HepG2 (cell line): Measurements from ENCODE around the gene GFRA4. TPM values are rescaled to one million over a fixed set of nuclear protein-coding genes. Genes with fewer than 3 reads are reported as not detected.

Experiments used
- ATAC-seq: fragments of 200-7000 bp; cut with Tn5 transposase; 3 replicates; pipeline ENCODE4 v1.9.1; 2020; ENCODE audit warnings: mild to moderate bottlenecking, moderate library complexity
- BruUV-seq: library from RNA; stranded (reverse); fragments of 400-500 nt; replicated peaks from 2 replicates; lab custom pipeline; 2021; lab: Mats Ljungman, UMichigan
- CTCF ChIA-PET: fragments of 300-600 bp; formaldehyde crosslinking; extraction: SDS; loops from one replicate; lab custom pipeline; 2021; ENCODE audit warnings: low total read pairs, inconsistent platforms, low intra/inter-chr PET ratio; lab: Yijun Ruan, JAX
- POLR2A ChIA-PET: fragments of 350-600 bp; sonication (Branson Sonifier 250); formaldehyde crosslinking; loops from one replicate; lab custom pipeline; 2020; ENCODE audit warnings: antibody characterized with exemption, inconsistent platforms; lab: Yijun Ruan, JAX
- DNase-seq: peaks from one replicate; pipeline ENCODE4 v3.0.0-alpha.2; 2015; ENCODE audit warnings: low spot score
- FAIRE-seq: peaks from 3 replicates; lab custom pipeline; 2011; peaks lifted over from hg19 to GRCh38; lab: Jason Lieb, UNC
- H2AFZ ChIP-seq: one replicate; pipeline ENCODE4 v1.6.1; 2011; ENCODE audit warnings: low read length, inconsistent platforms
- H3K27ac ChIP-seq: fragments of 300-600 bp; 3 replicates; pipeline ENCODE4 v1.8.0; 2011; ENCODE audit warnings: mixed run types, mild to moderate bottlenecking, mixed read lengths, low read length, inconsistent platforms; ENCODE audit not compliant: insufficient read depth; ENCODE audit errors: extremely low read length
- H3K27me3 ChIP-seq, 2 experiments: fragments of 200-600 bp in 1 of 2; 2 replicates in 1 of 2; 3 replicates in 1 of 2; pipeline versions ENCODE4 v1.6.0 to v1.8.0; 2011; ENCODE audit warnings: low read length in 2 of 2, mild to moderate bottlenecking in 2 of 2, moderate library complexity in 2 of 2, inconsistent platforms in 1 of 2; ENCODE audit not compliant: insufficient read depth in 2 of 2, control insufficient read depth in 1 of 2
- H3K36me3 ChIP-seq, 2 experiments: fragments of 200-600 bp in 1 of 2; replicated peaks in 1 of 2; 2 replicates in 1 of 2; 3 replicates in 1 of 2; pipeline versions ENCODE4 v1.5.1 to v1.8.0; 2011; ENCODE audit warnings: low read length in 2 of 2, inconsistent platforms in 1 of 2; ENCODE audit not compliant: insufficient read depth in 2 of 2, control insufficient read depth in 1 of 2
- H3K4me1 ChIP-seq: 2 replicates; pipeline ENCODE4 v1.5.1; 2012; ENCODE audit warnings: low read length, inconsistent platforms; ENCODE audit not compliant: insufficient read depth
- H3K4me2 ChIP-seq: 2 replicates; pipeline ENCODE4 v1.6.0; 2011; ENCODE audit warnings: low read depth, low read length, inconsistent platforms
- H3K4me3 ChIP-seq, 3 experiments: fragments of 200-600 bp in 1 of 3; sonication (generic), shearing (Covaris generic) in 1 of 3; replicated peaks in 1 of 3; 2 replicates each; pipeline ENCODE4 v1.5.1; 2011 to 2016; ENCODE audit warnings: low read length in 3 of 3, inconsistent platforms in 2 of 3, low read depth in 2 of 3, mild to moderate bottlenecking in 2 of 3, control low read depth in 1 of 3, mixed read lengths in 1 of 3; ENCODE audit not compliant: insufficient read depth in 1 of 3
- H3K79me2 ChIP-seq: one replicate; pipeline ENCODE4 v1.6.1; 2011; ENCODE audit warnings: low read length, inconsistent platforms; ENCODE audit not compliant: insufficient read depth
- H3K9ac ChIP-seq: 2 replicates; pipeline ENCODE4 v1.6.0; 2011; ENCODE audit warnings: mild to moderate bottlenecking, low read depth, low read length, inconsistent platforms; ENCODE audit not compliant: insufficient read depth
- H3K9me3 ChIP-seq: 2 replicates; pipeline ENCODE4 v1.5.1; 2012; ENCODE audit warnings: mild to moderate bottlenecking, low read length
- H4K20me1 ChIP-seq: 2 replicates; pipeline ENCODE4 v1.6.0; 2011; ENCODE audit warnings: inconsistent platforms, mild to moderate bottlenecking, low read length, moderate library complexity; ENCODE audit not compliant: insufficient read depth
- ZFX ChIP-seq: sonication (generic); formaldehyde crosslinking; IDR thresholded peaks from 2 replicates; pipeline ENCODE4 v1.4.0; 2020; ENCODE audit warnings: mild to moderate bottlenecking, low read depth, missing genetic modification reagents, moderate library complexity
- ZNF780A ChIP-seq: sonication (generic); formaldehyde crosslinking; IDR thresholded peaks from 2 replicates; pipeline ENCODE4 v1.8.0; 2022; ENCODE audit warnings: mild to moderate bottlenecking, missing genetic modification reagents, moderate library complexity
- WGBS: methylation state at CpG from one replicate; pipeline ENCODE4 v1.1.6; 2017; ENCODE audit warnings: low lambda C conversion rate; 5-methylcytosine and 5-hydroxymethylcytosine counted together
- in situ Hi-C: cut with HindIII; loops from 2 replicates; pipeline ENCODE4 v1.10.0; 2017; ENCODE audit warnings: low pct_unique_long_range_greater_than_20kb; ENCODE audit not compliant: extremely low pct_ligation_motif_present
- intact Hi-C: fragments of 100-400 bp; cut with micrococcal nuclease; formaldehyde crosslinking; loops from one replicate; pipeline ENCODE4 v1.10.0; 2022; ENCODE audit not compliant: unreplicated experiment
- polyA plus RNA-seq, 8 experiments: library from polyadenylated mRNA; depleted of rRNA in 3 of 8; stranded (reverse) in 7 of 8; unstranded in 1 of 8; fragments of >200 nt; fragmentation: Illumina TruSeq in 4 of 8; extraction: Trizol in 4 of 8; gene quantifications; 2 replicates each; pipeline versions ENCODE4 v1.2.1 to v1.2.3, GENCODE V29; 2011 to 2016; ENCODE audit warnings: low read depth in 4 of 8, missing spikeins in 1 of 8, mixed read lengths in 1 of 8; ENCODE audit not compliant: insufficient read depth in 1 of 8
- total RNA-seq, 5 experiments: library from RNA; depleted of rRNA; stranded (reverse); fragments of >200 nt; fragmentation: Illumina TruSeq; extraction: Trizol; gene quantifications; 2 replicates each; pipeline ENCODE4 v1.2.3, GENCODE V29; 2016; ENCODE audit warnings: low read depth in 1 of 5
- TF ChIP-seq, protein P1 (sequence below): IDR thresholded peaks from 2 replicates; pipeline ENCODE4 v1.6.1; 2016; ENCODE audit warnings: mild to moderate bottlenecking, missing biosample characterization, missing genetic modification reagents
- TF ChIP-seq, protein P2 (sequence below): sonication (generic); formaldehyde crosslinking; IDR thresholded peaks from 2 replicates; pipeline ENCODE4 v1.5.1; 2020; ENCODE audit warnings: mild to moderate bottlenecking, missing genetic modification reagents, moderate library complexity

Gene GFRA4
- total and polyA plus RNA-seq, 2 of the 13 experiments (the other 11 are each of a cell fraction or from before 2014, with no cell fraction given) = not detected

DNA sequence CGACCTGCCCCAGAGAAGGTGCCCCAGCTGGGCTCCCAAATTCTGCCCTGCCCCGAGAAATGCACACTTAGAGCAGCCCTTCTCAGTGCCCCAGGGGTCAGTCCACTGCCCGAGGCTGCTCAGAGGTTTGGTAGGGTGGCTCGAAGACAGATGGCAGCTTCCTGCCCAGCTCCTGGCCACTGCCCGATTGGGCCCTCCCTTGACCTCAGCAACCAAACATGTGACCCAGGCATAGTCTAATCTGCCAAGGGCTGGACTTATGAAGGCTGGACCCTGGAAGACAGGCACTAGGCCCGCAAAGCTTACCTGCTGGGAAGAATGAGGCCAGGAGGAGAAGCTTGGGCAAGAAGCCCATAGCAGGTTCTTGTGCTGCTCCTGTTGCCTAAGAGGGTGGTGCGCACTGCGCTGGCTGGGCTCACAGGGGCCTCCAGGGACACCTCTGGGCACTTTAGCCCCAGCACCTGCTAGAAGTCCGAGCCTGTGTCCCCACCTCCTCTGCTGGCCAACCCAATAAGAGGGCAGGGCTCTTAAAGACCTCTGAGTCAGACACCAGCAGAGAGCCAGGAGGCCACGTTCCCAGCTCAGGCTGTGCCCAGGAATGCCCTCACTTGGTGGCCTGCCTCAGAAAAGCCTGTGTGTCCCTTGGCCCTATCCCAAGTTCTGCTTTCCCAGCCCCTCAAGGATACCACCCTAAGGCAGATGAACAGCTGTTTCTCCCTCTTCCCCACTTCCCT is 43.7 kb upstream of the GFRA4 start:
- 36% methylated on average over 7 of the region's 10 CpGs for WGBS
- intact Hi-C loops (no loop called here), in situ Hi-C loops (no loop called here)
- H2AFZ ChIP-seq = no peak overlapping the region
- no peaks in the 10 kb centered on the region for H3K79me2 ChIP-seq
- peaks cover 4% of the 10 kb centered on the region for H3K4me1 ChIP-seq
- BruUV-seq = no TSS peak
- H4K20me1 ChIP-seq = no peaks in the 10 kb centered on the region
- H3K27ac ChIP-seq = no peak overlapping the region
- FAIRE-seq = no peak
- TF ChIP-seq, protein P1, sequence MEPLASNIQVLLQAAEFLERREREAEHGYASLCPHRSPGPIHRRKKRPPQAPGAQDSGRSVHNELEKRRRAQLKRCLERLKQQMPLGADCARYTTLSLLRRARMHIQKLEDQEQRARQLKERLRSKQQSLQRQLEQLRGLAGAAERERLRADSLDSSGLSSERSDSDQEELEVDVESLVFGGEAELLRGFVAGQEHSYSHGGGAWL (CRISPR knock-in tag) = 0 out of 2 replicates have a peak, but pooled peaks have one; percentile 48
- 0 out of 2 replicates have a peak, but pooled peaks have one; percentile 7 for TF ChIP-seq ZFX (CRISPR knock-in tag)
- TF ChIP-seq, protein P2, sequence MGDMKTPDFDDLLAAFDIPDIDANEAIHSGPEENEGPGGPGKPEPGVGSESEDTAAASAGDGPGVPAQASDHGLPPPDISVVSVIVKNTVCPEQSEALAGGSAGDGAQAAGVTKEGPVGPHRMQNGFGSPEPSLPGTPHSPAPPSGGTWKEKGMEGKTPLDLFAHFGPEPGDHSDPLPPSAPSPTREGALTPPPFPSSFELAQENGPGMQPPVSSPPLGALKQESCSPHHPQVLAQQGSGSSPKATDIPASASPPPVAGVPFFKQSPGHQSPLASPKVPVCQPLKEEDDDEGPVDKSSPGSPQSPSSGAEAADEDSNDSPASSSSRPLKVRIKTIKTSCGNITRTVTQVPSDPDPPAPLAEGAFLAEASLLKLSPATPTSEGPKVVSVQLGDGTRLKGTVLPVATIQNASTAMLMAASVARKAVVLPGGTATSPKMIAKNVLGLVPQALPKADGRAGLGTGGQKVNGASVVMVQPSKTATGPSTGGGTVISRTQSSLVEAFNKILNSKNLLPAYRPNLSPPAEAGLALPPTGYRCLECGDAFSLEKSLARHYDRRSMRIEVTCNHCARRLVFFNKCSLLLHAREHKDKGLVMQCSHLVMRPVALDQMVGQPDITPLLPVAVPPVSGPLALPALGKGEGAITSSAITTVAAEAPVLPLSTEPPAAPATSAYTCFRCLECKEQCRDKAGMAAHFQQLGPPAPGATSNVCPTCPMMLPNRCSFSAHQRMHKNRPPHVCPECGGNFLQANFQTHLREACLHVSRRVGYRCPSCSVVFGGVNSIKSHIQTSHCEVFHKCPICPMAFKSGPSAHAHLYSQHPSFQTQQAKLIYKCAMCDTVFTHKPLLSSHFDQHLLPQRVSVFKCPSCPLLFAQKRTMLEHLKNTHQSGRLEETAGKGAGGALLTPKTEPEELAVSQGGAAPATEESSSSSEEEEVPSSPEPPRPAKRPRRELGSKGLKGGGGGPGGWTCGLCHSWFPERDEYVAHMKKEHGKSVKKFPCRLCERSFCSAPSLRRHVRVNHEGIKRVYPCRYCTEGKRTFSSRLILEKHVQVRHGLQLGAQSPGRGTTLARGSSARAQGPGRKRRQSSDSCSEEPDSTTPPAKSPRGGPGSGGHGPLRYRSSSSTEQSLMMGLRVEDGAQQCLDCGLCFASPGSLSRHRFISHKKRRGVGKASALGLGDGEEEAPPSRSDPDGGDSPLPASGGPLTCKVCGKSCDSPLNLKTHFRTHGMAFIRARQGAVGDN = 0 out of 2 replicates have a peak, but pooled peaks have one; percentile 3
- TF ChIP-seq ZNF780A (CRISPR knock-in tag) = no peak
- H3K4me3 ChIP-seq = no peak overlapping the region
- ChIA-PET CTCF (interaction anchor here (5.4 kb wide), 1 partner anchor 30 kb away, joined by 65 read pairs; no protein-coding TSS in a partner anchor), POLR2A (interaction anchor here (1.0 kb wide), 1 partner anchor 10 kb away, joined by 3 read pairs; no protein-coding TSS in a partner anchor)
- DNase-seq = no peak
- H3K4me2 ChIP-seq = no peak overlapping the region
- ATAC-seq = peak; percentile 3; the same call in 2 of the 3 replicates
- H3K36me3 ChIP-seq = no peaks in the 10 kb centered on the region
- H3K9ac ChIP-seq = no peak overlapping the region
- peaks cover 11 to 38% of the 10 kb centered on the region in 2 experiments for H3K27me3 ChIP-seq
- no peaks in the 10 kb centered on the region for H3K9me3 ChIP-seq
